ENCODE results near the gene FUT1. TPM values are rescaled to one million over a fixed set of nuclear protein-coding genes. Genes with fewer than 3 reads are reported as not detected.

Gene FUT1
- total and polyA plus RNA-seq, 9 of the 15 experiments (the other 6 are each of a cell fraction or from before 2014, with no cell fraction given) = 2.3 to 18.5 (median 8.8) TPM

- no peak for TF ChIP-seq PHB2 (IDR thresholded peaks at IDR 0.05; ENCODE audit: low read depth)
- TF ChIP-seq ERF (CRISPR knock-in tag; IDR thresholded peaks at IDR 0.05) = no peak; the same call in 1 of the 2 replicates
- TF ChIP-seq TAF7 (tag; IDR thresholded peaks at IDR 0.05) = no peak
- TF ChIP-seq GATAD2A (IDR thresholded peaks at IDR 0.05) = no peak
- no peak for TF ChIP-seq CEBPZ (IDR thresholded peaks at IDR 0.05; ENCODE audit: borderline replicate concordance, low read depth, low read length)
- peak; percentile 88 for TF ChIP-seq ZFX (CRISPR knock-in tag; IDR thresholded peaks at IDR 0.05)
- TF ChIP-seq ZNF174 (CRISPR knock-in tag; IDR thresholded peaks at IDR 0.05) = no peak
- peak; percentile 93 for TF ChIP-seq REST (IDR thresholded peaks at IDR 0.05; ENCODE audit: borderline replicate concordance)
- TF ChIP-seq REST (CRISPR knock-in tag; IDR thresholded peaks at IDR 0.05; ENCODE audit: low read depth) = peak; percentile 76
- TF ChIP-seq FUS (optimal IDR thresholded peaks at IDR 0.05; ENCODE audit: low read depth, low read length) = no peak
- no peak for TF ChIP-seq CGGBP1 (CRISPR knock-in tag; IDR thresholded peaks at IDR 0.05)
- peak; percentile 95 for TF ChIP-seq ARID2 (IDR thresholded peaks at IDR 0.05)
- TF ChIP-seq ZNF668 (CRISPR knock-in tag; IDR thresholded peaks at IDR 0.05) = 0 out of 2 replicates have a peak, but pooled peaks have one; percentile 50
- no peak for TF ChIP-seq CHAMP1 (IDR thresholded peaks at IDR 0.05)
These were observed 42.7 kb upstream of the FUT1 start (continued) for GRCh38 chr19:48795055-48795684.

Data from K562 (cell line).